Heart right ventricle (tissue), 16 donors: ENCODE results near the gene TEKT2. TPM values are rescaled to one million over a fixed set of nuclear protein-coding genes. Genes with fewer than 3 reads are reported as not detected.

Experiments
- ATAC-seq, 8 donors: fragments of 200-7000 bp; cut with Tn5 transposase; one replicate each; pipeline ENCODE4 v1.9.1; 2020; ENCODE audit warnings: mild to moderate bottlenecking in 8 of 8, moderate library complexity in 8 of 8, moderate number of reproducible peaks in 1 of 8
- DNase-seq, 2 donors: peaks; one replicate each; pipeline ENCODE4 v3.0.0-alpha.2; 2020
- H3K27ac ChIP-seq, 10 donors: fragments of 200-600 bp; sonication (generic) in 2 of 10; one replicate each; pipeline versions ENCODE4 v1.5.0 to v1.8.0; 2020 to 2022; ENCODE audit warnings: mild to moderate bottlenecking in 3 of 10
- H3K27me3 ChIP-seq, 7 donors: fragments of 200-600 bp; one replicate each; pipeline ENCODE4 v1.8.0; 2021 to 2022; ENCODE audit warnings: mild to moderate bottlenecking in 2 of 7
- H3K36me3 ChIP-seq, 9 donors: fragments of 200-600 bp; sonication (generic) in 1 of 9; one replicate each; pipeline versions ENCODE4 v1.5.0 to v1.8.0; 2020 to 2022; ENCODE audit warnings: mild to moderate bottlenecking in 2 of 9
- H3K4me1 ChIP-seq, 9 donors: fragments of 200-600 bp; sonication (generic) in 1 of 9; one replicate each; pipeline versions ENCODE4 v1.5.0 to v1.8.0; 2020 to 2022; ENCODE audit warnings: mild to moderate bottlenecking in 4 of 9
- H3K4me3 ChIP-seq, 10 donors: fragments of 200-600 bp; sonication (generic) in 2 of 10; one replicate each; pipeline versions ENCODE4 v1.5.0 to v1.8.0; 2020 to 2022; ENCODE audit warnings: mild to moderate bottlenecking in 7 of 10, moderate library complexity in 2 of 10
- H3K9me3 ChIP-seq, 11 donors: fragments of 200-600 bp in 10 of 11; sonication (generic) in 2 of 11; one replicate each; pipeline versions ENCODE4 v1.5.0 to v1.8.0; 2013 to 2022; ENCODE audit warnings: mild to moderate bottlenecking in 2 of 11, control low read depth in 1 of 11, moderate library complexity in 1 of 11
- WGBS, 2 donors: extraction: QIAGEN DNeasy Blood & Tissue Kit; methylation state at CpG; one replicate each; pipeline ENCODE4 v1.1.7; 2013; ENCODE audit warnings: inconsistent platforms in 1 of 2; 5-methylcytosine and 5-hydroxymethylcytosine counted together
- intact Hi-C, 10 donors: fragments of 100-400 bp; cut with DNase I; formaldehyde crosslinking; loops; one replicate each; pipeline versions ENCODE4 v1.11.1 to v1.14.2; 2022
- polyA plus RNA-seq, 2 donors: library from polyadenylated mRNA; stranded (reverse); fragments of 200-250 nt; gene quantifications; one replicate each; pipeline ENCODE4 v1.2.3, GENCODE V29; 2013
- total RNA-seq, 10 donors: library from RNA; stranded (reverse); fragmentation: NEBNext Ultra II Directional in 3 of 10; extraction: Animal tissue kit (Norgen Biotek cat#: 25700) in 3 of 10; gene quantifications; one replicate each; pipeline versions ENCODE4 v1.2.1 to v1.2.4, GENCODE V29; 2021 to 2023
- TF ChIP-seq, protein P1 (sequence below), 9 donors: fragments of 200-600 bp; sonication (generic) in 2 of 9; IDR thresholded peaks; one replicate each; pipeline versions ENCODE4 v1.5.0 to v1.8.0; 2021 to 2022; ENCODE audit warnings: antibody characterized with exemption in 9 of 9, mild to moderate bottlenecking in 5 of 9, moderate library complexity in 1 of 9
- donor health status: Arrhythmogenic right ventricular cardiomyopathy.
- donor health status: ischemic (EF 13 %, LVEDD 7.1; RV severe dilation, severe dysfunction).
- donor health status: healthy with polysubstance abuse.
- donor health status: DM: no; HTN: yes; CAD: no.
- donor health status: DM: no; HTN: no; CAD: no.
- donor health status: ischemic (EF 25% LVEDD 6.9; RV normal size, moderate dysfunction).
- donor health status: ischemic (EF 25% LVEDD 5.7; RV mildly dilated, moderate dysfunction).
- donor health status: healthy.
- donor health status: DM: yes; HTN: yes; CAD: no.
- donor health status: Ischemic cardiomyopathy.
- donor health status: ischemic (EF 35%, LVEDD 5.7; RV mildly dilated, moderate dysfunction).
- donor health status: nonischemic (EF 11% LVEDD 7.7; RV severe dilation, severe dysfunction).
- donor health status: DM: yes; HTN: yes; CAD: no.
- donor health status: PGD.
- donor health status: ischemic (EF 29% LVEDD 5.4; RV normal size, mild dysfunction).
- donor health status: nonischemic (EF 23%, LVEDD 6.1; RV moderate dilation, normal function).

The TEKT2 gene
- total and polyA plus RNA-seq, 12 donors, result 0.06 TPM; not detected in 11

DNA sequence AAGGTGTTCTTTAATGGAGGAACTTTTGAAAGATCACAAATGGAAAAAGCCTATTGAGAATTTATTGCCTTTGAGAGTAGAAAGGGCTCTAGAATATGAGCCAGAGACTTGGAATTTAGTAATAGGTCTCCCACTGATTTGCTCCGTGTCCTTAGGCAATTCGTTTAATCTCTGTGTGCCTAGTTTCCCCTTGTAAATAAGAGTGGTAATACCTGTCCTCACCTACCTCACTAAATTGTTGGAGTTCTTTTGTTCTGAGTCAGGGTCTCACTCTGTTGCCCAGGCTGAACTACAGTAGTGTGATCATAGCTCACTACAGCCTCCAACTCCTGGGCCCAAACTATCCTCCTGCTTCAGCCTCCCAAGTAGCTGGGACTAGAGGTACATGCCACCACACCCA, 15.0 kb upstream of the TEKT2 start:
- TF ChIP-seq, protein P1, sequence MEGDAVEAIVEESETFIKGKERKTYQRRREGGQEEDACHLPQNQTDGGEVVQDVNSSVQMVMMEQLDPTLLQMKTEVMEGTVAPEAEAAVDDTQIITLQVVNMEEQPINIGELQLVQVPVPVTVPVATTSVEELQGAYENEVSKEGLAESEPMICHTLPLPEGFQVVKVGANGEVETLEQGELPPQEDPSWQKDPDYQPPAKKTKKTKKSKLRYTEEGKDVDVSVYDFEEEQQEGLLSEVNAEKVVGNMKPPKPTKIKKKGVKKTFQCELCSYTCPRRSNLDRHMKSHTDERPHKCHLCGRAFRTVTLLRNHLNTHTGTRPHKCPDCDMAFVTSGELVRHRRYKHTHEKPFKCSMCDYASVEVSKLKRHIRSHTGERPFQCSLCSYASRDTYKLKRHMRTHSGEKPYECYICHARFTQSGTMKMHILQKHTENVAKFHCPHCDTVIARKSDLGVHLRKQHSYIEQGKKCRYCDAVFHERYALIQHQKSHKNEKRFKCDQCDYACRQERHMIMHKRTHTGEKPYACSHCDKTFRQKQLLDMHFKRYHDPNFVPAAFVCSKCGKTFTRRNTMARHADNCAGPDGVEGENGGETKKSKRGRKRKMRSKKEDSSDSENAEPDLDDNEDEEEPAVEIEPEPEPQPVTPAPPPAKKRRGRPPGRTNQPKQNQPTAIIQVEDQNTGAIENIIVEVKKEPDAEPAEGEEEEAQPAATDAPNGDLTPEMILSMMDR (IDR thresholded peaks at IDR 0.05), result no peak
- no peak for ATAC-seq
- Histone ChIP-seq H3K4me3 (no peak overlapping the region), H3K9me3 (no peaks in the 10 kb centered on the region), H3K4me1 (no peaks in the 10 kb centered on the region), H3K36me3 (peaks cover 0 to under 1% (median 0%) of the 10 kb centered on the region in 9 donors), H3K27me3 (no peaks in the 10 kb centered on the region), H3K27ac (no peak overlapping the region)
- intact Hi-C loops, result no loop called here
- WGBS, 2 donors, result 87 to 89% methylated on average over 2 of the region's 2 CpGs
- DNase-seq, result no peak

DNA sequence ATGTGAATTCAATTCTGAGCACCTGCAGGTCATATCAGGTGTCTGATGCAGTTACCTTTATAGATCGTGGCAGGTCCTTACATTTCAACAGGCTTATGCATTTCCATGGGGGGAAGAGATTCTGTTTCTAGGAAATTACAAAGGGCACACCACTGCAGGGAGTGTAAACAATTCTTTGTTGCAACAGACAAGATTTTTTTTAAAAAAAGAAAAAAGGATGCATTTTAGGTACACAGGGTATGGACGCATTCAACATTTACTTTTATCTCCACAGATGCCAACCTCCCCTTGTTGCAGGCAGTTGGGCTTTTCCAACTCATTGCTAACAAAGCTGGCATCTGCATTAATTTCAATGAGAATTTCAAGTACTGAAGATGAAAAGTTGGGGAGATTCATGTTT, 13.5 kb upstream of the TEKT2 start:
- intact Hi-C loops, result loop anchor here in 1 of 10 donors (5.0 kb wide), 1 partner anchor 108 kb away; no protein-coding TSS in a partner anchor
- WGBS, 2 donors, result 84 to 87% methylated on average over 2 of the region's 2 CpGs
- Histone ChIP-seq H3K4me3 (no peak overlapping the region), H3K27me3 (no peaks in the 10 kb centered on the region), H3K36me3 (no peaks in the 10 kb centered on the region), H3K4me1 (peaks cover 0 to 4% (median 0%) of the 10 kb centered on the region in 9 donors), H3K27ac (no peak overlapping the region), H3K9me3 (no peaks in the 10 kb centered on the region)
- DNase-seq (no peak), ATAC-seq (no peak)
- TF ChIP-seq, protein P1 (IDR thresholded peaks at IDR 0.05), result no peak

DNA sequence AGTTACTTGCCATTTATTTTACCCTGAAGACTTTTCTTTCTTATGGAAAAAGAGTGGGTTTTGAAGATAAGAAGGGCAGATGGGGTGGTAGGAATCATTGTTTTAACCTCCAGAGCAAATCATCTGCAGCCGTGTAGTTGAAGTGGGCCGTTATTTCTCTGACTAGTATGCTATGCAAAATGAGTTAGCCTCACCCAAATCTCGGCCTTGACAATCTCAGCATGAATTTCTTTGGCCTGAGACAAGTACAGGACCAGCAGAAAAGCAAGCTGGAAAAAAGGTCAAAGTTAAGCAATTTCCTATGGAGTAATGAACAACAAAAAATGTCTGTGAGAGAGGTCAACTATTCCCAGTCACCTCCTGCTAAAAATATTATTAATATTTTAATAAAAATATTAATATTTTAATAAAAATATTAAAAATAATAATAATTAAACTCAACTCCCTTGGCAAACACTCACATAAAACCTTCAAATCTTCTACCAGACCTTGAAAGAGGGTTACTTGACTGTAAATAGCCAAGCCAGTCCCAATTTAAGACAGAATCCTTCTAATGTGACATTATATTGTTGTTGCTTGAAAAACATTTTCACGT, 6.8 kb upstream of the TEKT2 start:
- intact Hi-C loops, result no loop called here
- WGBS, 2 donors, result 48 to 62% methylated on average over 4 of the region's 4 CpGs

DNA sequence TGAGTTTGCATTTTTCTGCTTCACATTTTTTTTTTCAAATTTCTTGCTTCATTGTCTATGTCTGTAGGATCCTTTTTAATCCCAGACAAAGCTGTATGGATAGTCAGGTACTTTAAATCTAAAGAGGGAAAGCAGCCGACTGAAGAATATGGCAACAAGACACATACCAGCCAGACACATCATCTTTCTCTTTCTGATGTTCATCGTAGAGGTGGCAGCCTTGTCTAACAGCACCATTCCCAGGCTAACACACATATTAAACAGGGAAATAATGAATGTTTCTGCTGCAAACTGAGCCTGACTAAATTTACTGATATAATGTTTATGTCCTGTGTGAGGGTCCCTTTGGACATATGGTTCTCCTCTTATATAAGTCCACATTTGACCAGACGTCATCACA, 3.7 kb upstream of the TEKT2 start:
- ATAC-seq (no peak), DNase-seq (no peak)
- H3K4me3 ChIP-seq, result no peak overlapping the region
- TF ChIP-seq, protein P1 (IDR thresholded peaks at IDR 0.05), result no peak
- peaks cover 0 to 15% (median 11%) of the 10 kb centered on the region in 9 donors for H3K4me1 ChIP-seq
- no peak overlapping the region for H3K27ac ChIP-seq
- H3K36me3 ChIP-seq, result no peaks in the 10 kb centered on the region
- WGBS, 2 donors, result 59 to 60% methylated on average over 3 of the region's 3 CpGs
- intact Hi-C loops, result loop anchor here in 3 of 10 donors (10.0 kb wide), 2 partner anchors 145 to 195 kb away; partner anchors contain the start of genes AGO1 (in 2 of the 3) and AGO3 (in 1 of the 3)
- peaks cover 0 to 28% (median 15%) of the 10 kb centered on the region in 7 donors for H3K27me3 ChIP-seq
- H3K9me3 ChIP-seq, result no peaks in the 10 kb centered on the region

More for the DNA sequence above, 6.8 kb upstream of the TEKT2 start:
- H3K27me3 ChIP-seq, result peaks cover 0 to 4% (median 0%) of the 10 kb centered on the region in 7 donors
- TF ChIP-seq, protein P1 (IDR thresholded peaks at IDR 0.05), result no peak
- no peaks in the 10 kb centered on the region for H3K9me3 ChIP-seq
- H3K4me1 ChIP-seq, result peaks cover 0 to 4% (median 0%) of the 10 kb centered on the region in 9 donors
- no peaks in the 10 kb centered on the region for H3K36me3 ChIP-seq
- no peak for DNase-seq
- no peak overlapping the region for H3K4me3 ChIP-seq
- no peak overlapping the region for H3K27ac ChIP-seq
- no peak for ATAC-seq
